CD4-positive, alpha-beta T cell treated with Interleukin-6 at 100 ng/mL for 8 hours (primary cell): ENCODE measurements around the gene VPS13D.
"Not testable (repeated sequence)": the region's sequence is repeated elsewhere in the genome, so short reads cannot be mapped to it uniquely, and the experiment has no call there.

Experiments used
- DNase-seq: peaks from one replicate; pipeline ENCODE4 v3.0.0-alpha.2; 2020; ENCODE audit warnings: mixed read lengths, low spot score

VPS13D gene

GRCh38 chr1:12451560-12451900, 221.7 kb downstream of the VPS13D start:
- no peak for DNase-seq

GRCh38 chr1:12452262-12452661, 222.4 kb downstream of the VPS13D start:
- no peak for DNase-seq

- DNase-seq, result no peak
These were observed 223.8 kb downstream of the VPS13D start for GRCh38 chr1:12453400-12454343.

GRCh38 chr1:12454406-12455391, 224.9 kb downstream of the VPS13D start:
- no peak for DNase-seq

- DNase-seq, result not testable (repeated sequence)
These were observed 226.3 kb downstream of the VPS13D start for GRCh38 chr1:12456081-12456480.

- no peak for DNase-seq
These were observed 227.1 kb downstream of the VPS13D start for GRCh38 chr1:12456979-12457378.

- no peak for DNase-seq
These were observed 227.9 kb downstream of the VPS13D start for GRCh38 chr1:12457771-12458170.

- peak; percentile 15 for DNase-seq
These were observed 228.7 kb downstream of the VPS13D start for GRCh38 chr1:12458571-12458970.

- no peak for DNase-seq
These were observed 230.3 kb downstream of the VPS13D start for GRCh38 chr1:12460121-12460520.

- DNase-seq, result no peak
These were observed 231.2 kb downstream of the VPS13D start for GRCh38 chr1:12460911-12461621.

- DNase-seq, result no peak
These were observed 231.9 kb downstream of the VPS13D start for GRCh38 chr1:12461754-12462153.

- DNase-seq, result no peak
These were observed 232.8 kb downstream of the VPS13D start for GRCh38 chr1:12462586-12462985.

GRCh38 chr1:12464045-12464461, 234.2 kb downstream of the VPS13D start:
- DNase-seq, result no peak

- no peak for DNase-seq
These were observed 234.8 kb downstream of the VPS13D start for GRCh38 chr1:12464598-12465056.

- DNase-seq, result no peak
These were observed 235.3 kb downstream of the VPS13D start for GRCh38 chr1:12465126-12465525.

GRCh38 chr1:12466816-12467215, 237.0 kb downstream of the VPS13D start:
- no peak for DNase-seq

- no peak for DNase-seq
These were observed 237.9 kb downstream of the VPS13D start for GRCh38 chr1:12467570-12468286.

GRCh38 chr1:12468323-12468722, 238.5 kb downstream of the VPS13D start:
- no peak for DNase-seq

- no peak for DNase-seq
These were observed 239.7 kb downstream of the VPS13D start for GRCh38 chr1:12469493-12469892.

- DNase-seq, result no peak
These were observed 240.2 kb downstream of the VPS13D start for GRCh38 chr1:12469990-12470389.

- DNase-seq, result not testable (repeated sequence)
These were observed 241.1 kb downstream of the VPS13D start for GRCh38 chr1:12470916-12471315.
